ENCODE data around the gene PTPRF. TPM values are rescaled to one million over a fixed set of nuclear protein-coding genes. Genes with fewer than 3 reads are reported as not detected.

Gene PTPRF
- total RNA-seq, 4 donors from 2014 or later: 53.2 to 80.6 (median 71.7) TPM

GRCh38 chr1:43543567-43543966 lies 12.9 kb downstream of the PTPRF start:
- Histone ChIP-seq H3K27me3 (no peaks in the 10 kb centered on the region), H3K27ac (peak overlapping the region in 2 of 3 donors; percentile 56 to 71), H3K4me3 (replicated peaks in 1 of 3) (no peak overlapping the region), H3K36me3 (no peaks in the 10 kb centered on the region), H3K4me1 (peaks cover 30 to 75% of the 10 kb centered on the region in 2 donors), H3K9me3 (no peaks in the 10 kb centered on the region)
- 88 to 94% methylated on average over 8 of the region's 8 CpGs for WGBS, 2 donors
- intact Hi-C loops (cut with DNase I): no loop called here
- DNase-seq: no peak
- no peak for TF ChIP-seq POLR2A (IDR thresholded peaks at IDR 0.05)
- TF ChIP-seq CTCF (IDR thresholded peaks at IDR 0.05): no peak

GRCh38 chr1:43545339-43545694 lies 14.6 kb downstream of the PTPRF start:
- Histone ChIP-seq H3K27ac (no peak overlapping the region), H3K4me3 (replicated peaks in 1 of 3) (no peak overlapping the region), H3K36me3 (no peaks in the 10 kb centered on the region), H3K4me1 (peaks cover 31 to 89% of the 10 kb centered on the region in 2 donors), H3K27me3 (no peaks in the 10 kb centered on the region), H3K9me3 (no peaks in the 10 kb centered on the region)
- DNase-seq: no peak
- intact Hi-C loops (cut with DNase I): no loop called here
- TF ChIP-seq CTCF (IDR thresholded peaks at IDR 0.05) (no peak), POLR2A (IDR thresholded peaks at IDR 0.05) (no peak)
- 84 to 85% methylated on average over 12 of the region's 12 CpGs for WGBS, 2 donors

- peaks cover 33 to 89% of the 10 kb centered on the region in 2 donors for H3K4me1 ChIP-seq
- WGBS, 2 donors: 32 to 42% methylated on average over 11 to 12 of the region's 12 CpGs
- TF ChIP-seq POLR2A (IDR thresholded peaks at IDR 0.05) (no peak), CTCF (IDR thresholded peaks at IDR 0.05) (no peak)
- H3K27ac ChIP-seq: peak overlapping the region in 1 of 3 donors; percentile 3
- no peaks in the 10 kb centered on the region for H3K36me3 ChIP-seq
- no peak overlapping the region for H3K4me3 ChIP-seq (replicated peaks in 1 of 3)
- no peaks in the 10 kb centered on the region for H3K27me3 ChIP-seq
- DNase-seq: peak; percentile 84 to 88
- H3K9me3 ChIP-seq: no peaks in the 10 kb centered on the region
- intact Hi-C loops (cut with DNase I): no loop called here
These were observed 15.2 kb downstream of the PTPRF start for GRCh38 chr1:43545695-43546387.

- WGBS, 2 donors: 87% methylated on average over 14 to 15 of the region's 15 CpGs
- TF ChIP-seq CTCF (IDR thresholded peaks at IDR 0.05): no peak
- TF ChIP-seq POLR2A (IDR thresholded peaks at IDR 0.05): no peak
- no peaks in the 10 kb centered on the region for H3K27me3 ChIP-seq
- intact Hi-C loops (cut with DNase I): no loop called here
- no peaks in the 10 kb centered on the region for H3K36me3 ChIP-seq
- DNase-seq: no peak
- peaks cover 33 to 89% of the 10 kb centered on the region in 2 donors for H3K4me1 ChIP-seq
- no peak overlapping the region for H3K4me3 ChIP-seq (replicated peaks in 1 of 3)
- no peaks in the 10 kb centered on the region for H3K9me3 ChIP-seq
- H3K27ac ChIP-seq: peak overlapping the region in 1 of 3 donors; percentile 3
These were observed 15.9 kb downstream of the PTPRF start for GRCh38 chr1:43546388-43547100.

GRCh38 chr1:43547538-43548072 lies 16.9 kb downstream of the PTPRF start:
- no peaks in the 10 kb centered on the region for H3K27me3 ChIP-seq
- TF ChIP-seq POLR2A (IDR thresholded peaks at IDR 0.05) (no peak), CTCF (IDR thresholded peaks at IDR 0.05) (no peak)
- no peaks in the 10 kb centered on the region for H3K36me3 ChIP-seq
- H3K9me3 ChIP-seq: no peaks in the 10 kb centered on the region
- 73% methylated on average over 7 to 10 of the region's 11 CpGs for WGBS, 2 donors
- no peak overlapping the region for H3K27ac ChIP-seq
- H3K4me3 ChIP-seq (replicated peaks in 1 of 3): no peak overlapping the region
- peak in 1 of 2 donors; percentile 26 for DNase-seq
- intact Hi-C loops (cut with DNase I): no loop called here
- peaks cover 30 to 89% of the 10 kb centered on the region in 2 donors for H3K4me1 ChIP-seq
